ENCODE results near the gene NDUFAF8.

GRCh38 chr17:81290230-81290629 lies 51.1 kb downstream of the NDUFAF8 start:
- TF ChIP-seq POLR2AphosphoS5 (IDR thresholded peaks at IDR 0.05) (no peak), POLR2A (IDR thresholded peaks at IDR 0.05) (no peak), CTCF (IDR thresholded peaks at IDR 0.05) (no peak), EP300 (IDR thresholded peaks at IDR 0.05) (no peak)
